Neutrophil (primary cell): ENCODE results near the gene STAT5A.

Experiments used
- H3K27ac ChIP-seq: fragments of 200-600 bp; sonication (generic); 2 replicates; pipeline ENCODE4 v1.5.1; 2016; ENCODE audit warnings: mild to moderate bottlenecking, moderate library complexity
- H3K27me3 ChIP-seq: fragments of 200-600 bp; sonication (generic); 2 replicates; pipeline ENCODE4 v1.6.0; 2016; ENCODE audit warnings: mild to moderate bottlenecking
- H3K36me3 ChIP-seq: fragments of 200-600 bp; sonication (generic); 2 replicates; pipeline ENCODE4 v1.5.1; 2017
- H3K4me1 ChIP-seq, 2 experiments: fragments of 200-600 bp in 1 of 2; sonication (generic) in 1 of 2; 1 replicate in 1 of 2; 2 replicates in 1 of 2; pipeline versions ENCODE4 v1.5.1 to v1.6.1; 2013 to 2016; ENCODE audit warnings: low read depth in 1 of 2, low read length in 1 of 2, mild to moderate bottlenecking in 1 of 2, moderate library complexity in 1 of 2; ENCODE audit not compliant: control insufficient read depth in 1 of 2, insufficient read depth in 1 of 2
- H3K4me3 ChIP-seq, 2 experiments: fragments of 200-600 bp in 1 of 2; sonication (generic) in 1 of 2; 1 replicate in 1 of 2; 2 replicates in 1 of 2; pipeline ENCODE4 v1.5.1; 2013 to 2016; ENCODE audit warnings: low read depth in 1 of 2, low read length in 1 of 2, mild to moderate bottlenecking in 1 of 2, moderate library complexity in 1 of 2
- H3K9me3 ChIP-seq: fragments of 200-600 bp; sonication (generic); 2 replicates; pipeline ENCODE4 v1.5.1; 2016
- CTCF ChIP-seq: fragments of 200-600 bp; sonication (generic); IDR thresholded peaks from 2 replicates; pipeline ENCODE4 v1.5.1; 2016; ENCODE audit warnings: antibody characterized with exemption

The STAT5A gene

GRCh38 chr17:42275527-42276358 is 12.6 kb upstream of the STAT5A start:
- H3K27ac ChIP-seq = peak overlapping the region; percentile 90
- H3K27me3 ChIP-seq = no peaks in the 10 kb centered on the region
- peak overlapping the region; percentile 84 to 97 for H3K4me3 ChIP-seq
- no peak for TF ChIP-seq CTCF
- peaks cover 43 to 54% of the 10 kb centered on the region in 2 experiments for H3K4me1 ChIP-seq
- H3K9me3 ChIP-seq = no peaks in the 10 kb centered on the region
- no peaks in the 10 kb centered on the region for H3K36me3 ChIP-seq

DNA sequence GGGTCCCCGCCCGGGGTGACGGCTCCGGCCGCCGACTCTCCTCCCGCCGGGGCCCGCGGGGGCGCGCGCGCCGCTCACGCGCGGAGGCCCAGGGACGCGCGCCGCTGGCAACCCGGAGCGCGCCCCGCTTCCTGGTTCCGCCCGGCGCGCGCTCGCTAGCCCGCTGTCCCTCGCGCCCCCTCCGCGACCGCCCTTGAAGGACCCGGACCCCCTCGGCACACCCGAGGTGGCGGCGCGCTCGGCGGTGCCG is 12.0 kb upstream of the STAT5A start, which contains the start of gene STAT5B:
STAT5B (minus strand) TSS at position 33 of the 250 bp plus-strand sequence. CDS start 44,264 bp downstream, outside the sequence.
- peak within 1 kb of the TSS; percentile 89 to 97 for H3K4me3 ChIP-seq
- peak within 1 kb of the TSS; percentile 90 for H3K27ac ChIP-seq
- no peaks in the 10 kb centered on the region for H3K36me3 ChIP-seq
- H3K4me1 ChIP-seq = peaks cover 37 to 49% of the 10 kb centered on the region in 2 experiments
- H3K9me3 ChIP-seq = no peaks in the 10 kb centered on the region
- H3K27me3 ChIP-seq = no peaks in the 10 kb centered on the region
- no peak for TF ChIP-seq CTCF

GRCh38 chr17:42276609-42277341 is 11.5 kb upstream of the STAT5A start:
- peak overlapping the region; percentile 89 to 97 for H3K4me3 ChIP-seq
- no peak for TF ChIP-seq CTCF
- peak overlapping the region; percentile 90 for H3K27ac ChIP-seq
- no peaks in the 10 kb centered on the region for H3K36me3 ChIP-seq
- no peaks in the 10 kb centered on the region for H3K27me3 ChIP-seq
- H3K4me1 ChIP-seq = peaks cover 32 to 44% of the 10 kb centered on the region in 2 experiments
- H3K9me3 ChIP-seq = no peaks in the 10 kb centered on the region

DNA sequence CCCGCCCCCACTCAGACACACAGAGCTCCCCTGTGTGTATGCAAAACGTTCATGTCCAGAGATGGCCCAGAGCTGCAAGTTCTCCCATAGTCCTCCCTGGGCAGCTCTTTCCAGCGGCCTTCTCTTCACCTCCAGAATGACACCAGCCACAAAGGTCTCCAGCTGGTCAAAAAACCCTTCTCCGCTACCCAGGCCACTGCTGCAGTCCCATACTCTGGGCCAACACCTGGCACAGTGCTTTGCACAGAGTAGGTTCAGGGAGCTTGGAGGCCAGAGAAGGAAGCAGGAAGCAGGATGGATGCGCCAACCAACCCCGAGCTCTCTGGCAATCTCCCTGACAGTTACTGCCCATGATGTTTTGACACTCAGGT is 11.0 kb upstream of the STAT5A start:
- H3K27ac ChIP-seq = peak overlapping the region; percentile 90
- no peaks in the 10 kb centered on the region for H3K36me3 ChIP-seq
- H3K27me3 ChIP-seq = no peaks in the 10 kb centered on the region
- H3K4me1 ChIP-seq = peaks cover 27 to 39% of the 10 kb centered on the region in 2 experiments
- no peak for TF ChIP-seq CTCF
- peak overlapping the region; percentile 89 to 97 for H3K4me3 ChIP-seq
- H3K9me3 ChIP-seq = no peaks in the 10 kb centered on the region

- Histone ChIP-seq H3K4me3 (no peak overlapping the region), H3K9me3 (no peaks in the 10 kb centered on the region), H3K27ac (no peak overlapping the region), H3K4me1 (peaks cover 7 to 12% of the 10 kb centered on the region in 2 experiments), H3K36me3 (no peaks in the 10 kb centered on the region), H3K27me3 (no peaks in the 10 kb centered on the region)
- no peak for TF ChIP-seq CTCF
Observed at GRCh38 chr17:42279776-42280630, 8.3 kb upstream of the STAT5A start.
